Activated T-cell treated with anti-CD3 and anti-CD28 coated beads, Interleukin-2, amount 50 U/mL, for 72 hours (primary cell): ENCODE results near the gene OR5K3. TPM values are rescaled to one million over a fixed set of nuclear protein-coding genes. Genes with fewer than 3 reads are reported as not detected.

ENCODE experiments used
- ATAC-seq, 2 donors: fragments of 150-1000 bp; cut with Tn5 transposase; replicated peaks in 1 of 2; 2 replicates each; pipeline ENCODE4 v1.10.0; 2021; ENCODE audit warnings: moderate library complexity in 2 of 2, mild to moderate bottlenecking in 1 of 2
- DNase-seq, 2 donors: peaks; one replicate each; pipeline ENCODE4 v3.0.0; 2021 to 2022; ENCODE audit warnings: mixed read lengths in 1 of 2
- H3K27ac Mint-ChIP-seq: one replicate; pipeline ENCODE4 v1.8.0; 2022; ENCODE audit warnings: mild to moderate bottlenecking, moderate library complexity, mixed read lengths
- H3K27me3 Mint-ChIP-seq: one replicate; pipeline ENCODE4 v1.8.0; 2022; ENCODE audit warnings: low read depth, mixed read lengths
- H3K36me3 Mint-ChIP-seq, 2 donors: one replicate each; pipeline ENCODE4 v1.8.0; 2022; ENCODE audit warnings: mixed read lengths in 2 of 2, mild to moderate bottlenecking in 1 of 2; ENCODE audit not compliant: insufficient read depth in 2 of 2
- H3K4me1 Mint-ChIP-seq: one replicate; pipeline ENCODE4 v1.8.0; 2022; ENCODE audit warnings: low read depth, mixed read lengths
- H3K4me3 Mint-ChIP-seq, 2 donors: one replicate each; pipeline ENCODE4 v1.8.0; 2022; ENCODE audit warnings: mild to moderate bottlenecking in 2 of 2, mixed read lengths in 2 of 2, moderate library complexity in 2 of 2
- H3K9me3 Mint-ChIP-seq, 2 donors: one replicate each; pipeline ENCODE4 v1.8.0; 2022; ENCODE audit warnings: mixed read lengths in 2 of 2
- total RNA-seq, 2 donors: library from RNA; stranded (reverse); gene quantifications; one replicate each; pipeline ENCODE4 v1.2.3, GENCODE V29; 2022

OR5K3 gene, protein sequence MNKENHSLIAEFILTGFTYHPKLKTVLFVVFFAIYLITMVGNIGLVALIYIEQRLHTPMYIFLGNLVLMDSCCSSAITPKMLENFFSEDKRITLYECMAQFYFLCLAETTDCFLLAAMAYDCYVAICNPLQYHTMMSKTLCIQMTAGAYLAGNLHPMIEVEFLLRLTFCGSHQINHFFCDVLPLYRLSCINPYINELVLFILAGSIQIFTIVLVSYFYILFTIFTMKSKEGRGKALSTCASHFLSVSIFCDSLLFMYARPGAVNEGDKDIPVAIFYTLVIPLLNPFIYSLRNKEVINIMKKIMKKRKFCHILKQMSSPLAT
- not detected for total RNA-seq

DNA sequence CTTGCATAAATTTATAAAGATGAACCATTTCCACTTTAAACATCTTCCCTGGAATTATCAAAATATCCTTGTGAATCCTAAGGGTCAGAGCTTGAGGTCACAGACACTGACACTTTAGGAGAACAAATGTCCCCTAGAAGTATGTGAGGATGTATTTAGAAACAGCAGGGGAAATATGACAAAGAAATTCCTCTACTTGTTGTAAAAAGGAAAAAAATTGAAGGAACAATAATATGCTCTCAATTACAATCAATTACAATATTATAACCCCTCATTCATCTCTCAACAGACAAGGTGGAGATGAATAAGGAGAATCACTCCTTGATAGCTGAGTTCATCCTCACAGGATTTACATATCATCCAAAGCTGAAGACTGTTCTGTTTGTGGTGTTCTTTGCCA is at the start of gene OR5K3:
Gene OR5K3, plus strand, starts transcription at position 301 of the 400 bp plus-strand sequence. Its CDS starts 0 bp downstream, at position 301.
- ATAC-seq: no peak
- H3K9me3 Mint-ChIP-seq: no peaks in the 10 kb centered on the region
- H3K4me3 Mint-ChIP-seq: no peak within 1 kb of the TSS
- H3K27me3 Mint-ChIP-seq: peaks cover 48% of the 10 kb centered on the region
- no peaks in the 10 kb centered on the region for H3K4me1 Mint-ChIP-seq
- no peak within 1 kb of the TSS for H3K27ac Mint-ChIP-seq
- no peaks in the 10 kb centered on the region for H3K36me3 Mint-ChIP-seq
- no peak for DNase-seq

DNA sequence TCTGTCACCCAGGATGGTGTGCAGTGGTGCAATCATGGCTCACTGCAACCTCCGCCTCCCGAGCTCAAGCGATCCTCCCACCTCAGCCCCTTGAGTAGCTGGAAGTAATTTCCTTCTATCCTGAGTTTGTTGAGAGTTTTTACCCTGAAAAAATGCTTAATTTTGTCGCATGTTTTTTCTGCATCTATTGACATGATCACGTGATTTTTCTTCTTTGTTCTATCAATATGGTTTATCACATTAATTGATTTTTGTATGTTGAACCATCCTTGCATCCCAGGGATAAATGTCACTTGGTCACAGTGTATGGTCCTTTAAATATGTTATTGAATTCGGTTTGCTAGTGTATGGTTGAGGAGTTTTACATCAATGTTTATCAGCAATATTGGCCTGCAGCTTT is 48.7 kb upstream of the OR5K3 start:
- H3K4me3 Mint-ChIP-seq: no peak overlapping the region
- H3K27me3 Mint-ChIP-seq: peaks cover 28% of the 10 kb centered on the region
- ATAC-seq (no peak), DNase-seq (no peak)
- no peak overlapping the region for H3K27ac Mint-ChIP-seq
- no peaks in the 10 kb centered on the region for H3K4me1 Mint-ChIP-seq
- H3K9me3 Mint-ChIP-seq: peaks cover 0 to 2% of the 10 kb centered on the region in 2 donors
- H3K36me3 Mint-ChIP-seq: no peaks in the 10 kb centered on the region

DNA sequence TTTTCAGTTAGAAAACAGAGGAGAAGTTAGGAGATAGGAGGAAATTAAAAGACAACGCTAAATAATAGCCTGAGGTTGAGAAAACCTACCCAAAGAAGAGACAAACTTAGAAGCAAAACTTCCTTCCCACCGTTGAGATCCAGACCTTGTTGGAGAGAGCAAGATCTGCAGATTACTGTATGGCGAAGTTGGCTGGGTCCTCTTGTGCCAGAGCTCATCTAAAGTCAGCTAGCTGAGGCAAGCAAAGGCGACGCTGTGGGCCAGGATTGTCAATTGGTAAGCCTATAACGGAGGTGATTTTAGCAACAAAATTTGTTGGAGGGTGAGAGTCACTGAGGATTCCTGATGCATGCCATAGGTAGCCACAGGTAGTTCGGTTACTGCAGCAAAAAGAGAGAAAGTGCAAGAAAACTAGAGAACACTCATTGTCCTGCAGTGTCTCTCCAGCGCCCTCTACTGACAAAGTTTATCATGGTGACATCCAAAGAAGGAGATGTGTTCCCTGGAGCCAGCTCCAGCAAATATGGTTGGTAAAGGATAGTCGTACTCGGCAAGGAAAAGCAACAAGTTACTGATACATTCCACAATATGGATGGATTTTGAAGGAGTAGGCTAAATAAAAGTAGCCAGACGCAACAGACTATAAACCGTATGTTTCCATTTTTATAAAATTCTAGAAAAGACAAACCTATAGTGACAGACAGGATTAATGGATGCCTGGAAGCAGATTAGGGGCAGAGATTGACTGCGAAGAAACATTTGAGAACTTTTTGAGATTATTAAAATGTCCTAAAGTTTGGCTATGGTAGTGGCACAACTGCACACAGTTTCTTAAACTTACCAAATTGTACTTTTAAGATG is 46.6 kb upstream of the OR5K3 start:
- H3K36me3 Mint-ChIP-seq: no peaks in the 10 kb centered on the region
- DNase-seq (peak; percentile 52), ATAC-seq (peak in 1 of 2 donors; percentile 40)
- peaks cover 23% of the 10 kb centered on the region for H3K27me3 Mint-ChIP-seq
- H3K4me3 Mint-ChIP-seq: no peak overlapping the region
- H3K27ac Mint-ChIP-seq: no peak overlapping the region
- no peaks in the 10 kb centered on the region for H3K4me1 Mint-ChIP-seq
- H3K9me3 Mint-ChIP-seq: peaks cover 0 to 2% of the 10 kb centered on the region in 2 donors

DNA sequence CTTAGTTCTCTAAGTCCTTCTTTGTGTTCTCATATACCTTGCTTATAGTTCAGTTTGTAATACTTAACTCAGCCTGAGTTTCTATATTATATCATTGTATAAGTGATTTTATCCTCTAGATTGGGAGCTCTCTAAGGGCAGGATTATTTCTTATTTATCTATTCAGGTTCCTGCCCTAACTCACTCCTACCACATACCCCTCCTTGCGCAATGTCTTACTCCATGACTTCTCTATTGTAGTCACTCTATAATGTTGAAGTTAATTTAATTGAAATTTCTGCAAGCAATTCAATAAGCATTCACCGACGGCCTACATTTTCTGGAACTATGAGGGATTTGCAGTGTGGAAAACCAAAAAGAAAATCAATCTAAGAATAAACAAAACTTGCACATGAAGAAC is 40.4 kb upstream of the OR5K3 start:
- H3K27me3 Mint-ChIP-seq: peaks cover 27% of the 10 kb centered on the region
- no peak for ATAC-seq

DNA sequence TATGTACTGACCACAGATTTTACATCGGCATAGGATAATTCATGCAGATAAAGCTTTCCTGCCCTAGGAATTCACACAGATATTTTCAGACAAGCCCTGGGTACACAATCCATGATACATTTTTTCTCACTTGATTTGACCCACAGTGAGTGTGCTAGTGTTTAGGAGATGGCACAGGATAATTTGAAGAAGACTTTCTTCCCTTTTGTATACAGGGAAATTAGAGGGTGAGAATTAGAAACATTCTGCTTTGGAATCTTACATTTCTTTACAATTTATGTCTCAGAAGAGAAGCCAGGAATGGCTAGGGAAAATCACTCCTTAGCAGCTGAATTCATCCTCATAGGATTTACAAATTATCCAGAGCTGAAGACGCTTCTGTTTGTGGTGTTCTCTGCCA is 36.9 kb upstream of the OR5K3 start, which contains the start of gene OR5K4:
Gene OR5K4, plus strand, starts transcription at position 301 of the 400 bp plus-strand sequence. Its CDS starts 0 bp downstream, at position 301.
- DNase-seq (no peak), ATAC-seq (no peak)
- Mint-ChIP-seq H3K4me3 (no peak within 1 kb of the TSS), H3K36me3 (peaks cover 2% of the 10 kb centered on the region in 2 donors), H3K27me3 (peaks cover 27% of the 10 kb centered on the region), H3K9me3 (no peaks in the 10 kb centered on the region), H3K27ac (no peak within 1 kb of the TSS), H3K4me1 (no peaks in the 10 kb centered on the region)

More for the DNA sequence above, 40.4 kb upstream of the OR5K3 start:
- no peaks in the 10 kb centered on the region for H3K4me1 Mint-ChIP-seq
- H3K9me3 Mint-ChIP-seq: no peaks in the 10 kb centered on the region
- no peak for DNase-seq
- no peaks in the 10 kb centered on the region for H3K36me3 Mint-ChIP-seq
- no peak overlapping the region for H3K27ac Mint-ChIP-seq
- no peak overlapping the region for H3K4me3 Mint-ChIP-seq

DNA sequence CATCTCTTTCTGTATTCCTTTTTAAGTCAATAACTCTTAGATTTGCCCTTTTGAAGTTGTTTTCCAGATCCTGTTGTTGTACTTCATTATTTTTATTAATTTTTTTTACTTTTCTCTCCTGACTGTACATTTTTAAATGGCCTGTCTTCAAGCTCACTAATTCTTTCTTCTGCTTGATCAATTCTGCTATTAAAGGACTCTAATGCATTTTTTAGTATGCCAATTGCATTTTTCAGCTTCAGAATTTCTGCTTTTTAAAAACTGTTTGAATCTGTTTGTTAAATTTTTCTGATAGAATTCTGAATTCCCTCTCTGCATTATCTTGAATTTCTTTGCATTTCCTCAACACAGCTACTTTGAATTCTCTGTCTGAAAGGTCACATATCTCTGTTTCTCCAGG is 31.2 kb upstream of the OR5K3 start:
- Mint-ChIP-seq H3K27ac (no peak overlapping the region), H3K4me1 (peaks cover 11% of the 10 kb centered on the region), H3K4me3 (no peak overlapping the region)

DNA sequence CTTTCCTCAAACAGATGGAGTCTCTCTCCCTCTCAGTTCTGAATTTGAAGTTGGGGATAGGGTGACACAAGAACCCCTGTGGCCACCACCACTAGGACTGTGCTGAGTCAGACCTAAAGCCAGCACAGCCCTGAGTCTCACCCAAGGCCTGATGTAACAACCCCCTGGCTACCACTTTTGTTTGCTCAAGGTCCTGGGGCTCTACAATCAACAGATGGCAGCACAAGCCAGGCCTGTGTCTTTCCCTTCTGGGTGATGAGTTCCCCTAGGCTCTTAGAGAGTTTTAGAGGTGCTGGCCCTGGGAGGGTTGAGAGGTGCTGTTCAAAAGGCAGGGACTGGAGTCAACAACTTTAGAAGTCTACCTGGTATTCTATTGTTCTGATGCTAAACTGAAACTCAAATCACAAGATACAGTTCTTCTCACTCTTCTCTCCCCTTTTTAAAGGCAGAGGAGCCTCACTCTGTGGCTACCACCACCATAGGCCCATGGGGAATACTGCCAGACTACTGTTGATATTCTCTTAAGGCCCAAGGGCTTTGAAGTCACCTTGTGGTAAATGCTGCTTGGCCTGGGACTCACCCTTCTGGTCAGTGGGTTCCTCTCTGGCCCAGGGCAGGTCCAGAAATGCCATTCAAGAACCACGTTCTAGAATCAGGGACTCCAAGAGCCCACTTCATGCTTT is 30.3 kb upstream of the OR5K3 start:
- Mint-ChIP-seq H3K27ac (no peak overlapping the region), H3K27me3 (no peaks in the 10 kb centered on the region), H3K9me3 (peaks cover 5% of the 10 kb centered on the region in 2 donors), H3K4me3 (no peak overlapping the region), H3K36me3 (peaks cover 7 to 9% of the 10 kb centered on the region in 2 donors), H3K4me1 (peaks cover 11% of the 10 kb centered on the region)
- DNase-seq (peak; percentile 33 to 35), ATAC-seq (peak; percentile 90 to 92)

More for the DNA sequence above, 31.2 kb upstream of the OR5K3 start:
- peaks cover 4% of the 10 kb centered on the region for H3K27me3 Mint-ChIP-seq
- peaks cover 5% of the 10 kb centered on the region in 2 donors for H3K9me3 Mint-ChIP-seq
- no peak for DNase-seq
- no peak for ATAC-seq
- H3K36me3 Mint-ChIP-seq: peaks cover 7 to 9% of the 10 kb centered on the region in 2 donors

DNA sequence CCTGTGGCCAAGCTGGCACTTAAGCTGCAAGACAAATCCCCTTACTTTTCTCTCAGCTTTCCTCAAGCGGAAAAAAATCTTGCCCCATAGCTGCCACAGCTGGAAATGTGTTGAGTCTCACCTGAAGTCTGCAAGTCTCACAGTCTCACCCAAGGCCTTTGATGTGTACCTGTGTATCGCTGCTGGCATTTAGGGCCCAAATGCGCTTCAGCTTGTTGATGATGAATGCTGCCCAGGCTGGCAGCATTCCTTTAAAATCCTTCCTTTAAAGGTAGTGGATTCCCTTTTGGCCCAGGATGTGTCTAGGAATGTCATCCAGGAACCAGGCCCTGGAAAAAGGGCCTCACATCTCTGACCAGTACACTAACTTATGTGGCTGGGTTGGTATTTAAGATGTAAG is 29.8 kb upstream of the OR5K3 start:
- DNase-seq: no peak
- Mint-ChIP-seq H3K27ac (no peak overlapping the region), H3K4me1 (peaks cover 11% of the 10 kb centered on the region), H3K9me3 (peaks cover 5% of the 10 kb centered on the region in 2 donors), H3K27me3 (no peaks in the 10 kb centered on the region), H3K36me3 (peaks cover 9 to 10% of the 10 kb centered on the region in 2 donors), H3K4me3 (no peak overlapping the region)
- no peak for ATAC-seq

DNA sequence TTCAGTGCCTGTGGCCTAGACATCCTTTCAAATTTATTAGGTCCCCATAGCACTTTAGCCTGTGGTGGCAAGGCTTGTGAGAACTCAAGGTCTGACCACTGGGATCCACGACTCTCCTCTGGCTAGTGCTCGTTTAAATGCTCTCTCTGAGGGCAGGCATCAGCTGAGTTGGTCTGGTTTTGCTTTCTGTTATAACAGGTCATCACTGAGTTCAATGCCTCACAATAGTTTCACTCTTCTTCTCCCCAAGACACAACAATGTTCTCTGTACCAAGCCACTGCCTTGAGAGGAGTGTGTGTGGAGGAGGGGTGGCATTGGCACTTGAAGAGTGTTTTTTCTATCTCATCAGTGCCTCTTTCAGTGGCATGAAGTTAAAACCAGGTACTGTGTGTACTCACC is 29.2 kb upstream of the OR5K3 start:
- Mint-ChIP-seq H3K9me3 (peaks cover 5% of the 10 kb centered on the region in 2 donors), H3K4me3 (no peak overlapping the region), H3K36me3 (peaks cover 9 to 10% of the 10 kb centered on the region in 2 donors), H3K4me1 (peaks cover 11% of the 10 kb centered on the region), H3K27me3 (no peaks in the 10 kb centered on the region), H3K27ac (no peak overlapping the region)
- no peak for DNase-seq
- peak in 1 of 2 donors; percentile 32 for ATAC-seq

DNA sequence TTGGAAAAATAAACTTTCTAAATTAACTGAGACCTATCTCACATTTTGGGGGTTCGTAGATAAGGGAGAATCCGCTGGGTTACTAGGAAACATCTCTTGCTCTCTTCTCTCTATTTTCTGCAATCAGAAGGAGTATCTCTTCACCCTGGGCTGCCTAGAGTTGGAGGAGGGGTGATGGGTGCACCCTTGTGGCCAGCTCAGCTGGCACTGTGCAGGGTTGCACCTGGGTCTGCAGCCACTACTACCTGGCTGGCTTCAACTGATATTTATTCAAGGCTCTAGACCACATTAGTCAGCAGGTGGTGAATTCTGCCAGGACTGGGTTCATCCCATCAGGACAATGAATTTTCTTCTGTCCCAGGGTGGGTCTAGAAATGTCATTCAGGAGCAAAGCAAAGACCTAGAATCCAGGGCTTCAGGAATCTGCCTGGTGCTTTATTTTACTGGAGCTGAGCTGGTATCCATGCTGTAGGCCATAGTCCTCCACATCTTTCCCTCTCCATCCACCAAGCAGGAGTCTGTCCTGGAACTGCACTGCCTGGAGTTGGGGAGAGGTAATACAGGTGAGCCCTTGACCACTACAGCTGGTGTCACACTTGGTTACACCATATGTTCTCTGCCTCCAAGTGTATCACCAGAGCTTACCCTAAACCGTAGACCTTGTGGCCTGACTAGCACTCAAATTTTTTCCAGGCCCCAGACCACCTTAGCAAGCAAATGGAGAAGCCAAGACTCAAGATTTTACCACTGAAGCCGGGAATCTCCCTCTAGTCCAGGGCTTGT is 22.8 kb upstream of the OR5K3 start:
- Mint-ChIP-seq H3K27ac (no peak overlapping the region), H3K27me3 (no peaks in the 10 kb centered on the region), H3K4me1 (no peaks in the 10 kb centered on the region), H3K36me3 (peaks cover 1 to 2% of the 10 kb centered on the region in 2 donors), H3K9me3 (no peaks in the 10 kb centered on the region), H3K4me3 (no peak overlapping the region)
- ATAC-seq: no peak
- DNase-seq: no peak

DNA sequence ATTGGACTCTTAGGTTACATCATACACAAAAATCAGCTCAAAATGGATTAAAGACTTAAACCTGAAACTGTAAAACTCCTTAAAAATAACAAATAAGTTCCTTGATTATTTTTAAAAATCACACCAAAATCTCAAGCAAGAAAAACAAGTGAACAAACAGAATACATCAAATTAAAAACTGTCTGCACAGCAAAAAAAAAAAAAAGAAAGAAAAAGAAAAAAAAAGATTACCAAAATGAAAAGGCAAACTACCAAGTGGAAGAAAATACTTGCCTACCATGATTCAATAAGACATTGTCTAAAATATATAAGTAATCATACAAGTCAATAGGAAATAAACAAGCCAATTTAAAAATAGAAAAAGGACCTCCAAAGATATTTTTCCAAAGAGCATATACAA is 19.3 kb upstream of the OR5K3 start:
- Mint-ChIP-seq H3K4me1 (no peaks in the 10 kb centered on the region), H3K27me3 (peaks cover 9% of the 10 kb centered on the region), H3K9me3 (no peaks in the 10 kb centered on the region), H3K27ac (no peak overlapping the region), H3K4me3 (no peak overlapping the region), H3K36me3 (no peaks in the 10 kb centered on the region)
- no peak for ATAC-seq
- no peak for DNase-seq

DNA sequence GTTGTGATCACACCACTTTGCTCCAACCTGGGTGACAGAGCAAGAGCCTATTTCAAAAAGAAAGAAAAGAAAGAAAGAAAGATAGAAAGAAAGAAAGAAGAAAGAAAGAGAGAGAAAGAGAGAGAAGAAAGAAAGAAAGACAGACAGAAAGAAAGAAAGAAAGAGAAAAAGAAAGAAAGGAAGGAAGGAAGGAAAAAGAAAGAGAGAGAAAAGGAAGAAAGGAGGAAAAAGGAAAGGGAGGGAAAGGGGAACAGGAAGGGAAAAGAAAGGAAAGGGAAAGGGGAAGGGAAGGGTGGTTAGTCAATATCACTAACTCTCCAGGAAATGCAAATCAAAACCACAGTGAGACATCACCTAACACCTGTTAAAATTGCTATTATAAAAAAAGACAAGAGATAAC is 18.6 kb upstream of the OR5K3 start:
- Mint-ChIP-seq H3K36me3 (no peaks in the 10 kb centered on the region), H3K4me3 (no peak overlapping the region), H3K27me3 (peaks cover 9% of the 10 kb centered on the region), H3K27ac (peak overlapping the region; percentile 66), H3K4me1 (no peaks in the 10 kb centered on the region), H3K9me3 (no peaks in the 10 kb centered on the region)
- ATAC-seq (no peak), DNase-seq (no peak)
